HepG2 (cell line): Measurements from ENCODE around the gene C9orf40. TPM values are rescaled to one million over a fixed set of nuclear protein-coding genes. Genes with fewer than 3 reads are reported as not detected.
A peak's percentile ranks its signal among the peaks of the same experiment; 100 is the strongest.

Source experiments
- AKAP8 ChIP-seq: sonication (generic); formaldehyde crosslinking; IDR thresholded peaks from 2 replicates; pipeline ENCODE4 v1.5.1; 2020; ENCODE audit warnings: mild to moderate bottlenecking, missing genetic modification reagents
- BCL6 ChIP-seq: IDR thresholded peaks from 2 replicates; pipeline ENCODE4 v1.6.1; 2016; ENCODE audit warnings: missing genetic modification reagents, missing compliant biosample characterization
- BRD4 ChIP-seq: sonication (generic); formaldehyde crosslinking; IDR thresholded peaks from 2 replicates; pipeline ENCODE4 v1.4.0; 2020; ENCODE audit warnings: missing genetic modification reagents
- KLF9 ChIP-seq: IDR thresholded peaks from 2 replicates; pipeline ENCODE4 v1.6.1; 2016; ENCODE audit warnings: low read depth
- MTF2 ChIP-seq: sonication (generic); formaldehyde crosslinking; IDR thresholded peaks from 2 replicates; pipeline ENCODE4 v1.5.0; 2020; ENCODE audit warnings: missing genetic modification reagents, borderline replicate concordance
- POGZ ChIP-seq: sonication (generic); formaldehyde crosslinking; IDR thresholded peaks from 2 replicates; pipeline ENCODE4 v1.4.0; 2020; ENCODE audit warnings: mild to moderate bottlenecking, missing genetic modification reagents
- RORA ChIP-seq: sonication (generic); formaldehyde crosslinking; IDR thresholded peaks from 2 replicates; pipeline ENCODE4 v1.5.0; 2020; ENCODE audit warnings: mild to moderate bottlenecking, missing genetic modification reagents, moderate library complexity
- SIX4 ChIP-seq: sonication (generic); formaldehyde crosslinking; IDR thresholded peaks from 2 replicates; pipeline ENCODE4 v1.4.0; 2020; ENCODE audit warnings: missing genetic modification reagents
- XRCC5 ChIP-seq: fragments of 200-400 bp; formaldehyde crosslinking; optimal IDR thresholded peaks from 2 replicates; pipeline ENCODE3; 2017; ENCODE audit warnings: mild to moderate bottlenecking, low read length
- ZBTB21 ChIP-seq: sonication (generic); formaldehyde crosslinking; IDR thresholded peaks from 2 replicates; pipeline ENCODE4 v1.4.0; 2020; ENCODE audit warnings: missing genetic modification reagents
- ZNF572 ChIP-seq: sonication (generic); formaldehyde crosslinking; IDR thresholded peaks from 2 replicates; pipeline ENCODE4 v1.5.1; 2020; ENCODE audit warnings: mild to moderate bottlenecking, missing genetic modification reagents
- ZNF773 ChIP-seq: sonication (generic); formaldehyde crosslinking; IDR thresholded peaks from 2 replicates; pipeline ENCODE4 v1.4.0; 2020; ENCODE audit warnings: missing genetic modification reagents, borderline replicate concordance
- ZNF850 ChIP-seq: sonication (generic); formaldehyde crosslinking; conservative IDR thresholded peaks from 2 replicates; pipeline ENCODE4 v1.9.0; 2021; ENCODE audit warnings: mild to moderate bottlenecking, missing genetic modification reagents
- polyA plus RNA-seq, 8 experiments: library from polyadenylated mRNA; depleted of rRNA in 3 of 8; stranded (reverse) in 7 of 8; unstranded in 1 of 8; fragments of >200 nt; fragmentation: Illumina TruSeq in 4 of 8; extraction: Trizol in 4 of 8; gene quantifications; 2 replicates each; pipeline versions ENCODE4 v1.2.1 to v1.2.3, GENCODE V29; 2011 to 2016; ENCODE audit warnings: low read depth in 4 of 8, missing spikeins in 1 of 8, mixed read lengths in 1 of 8; ENCODE audit not compliant: insufficient read depth in 1 of 8
- total RNA-seq, 5 experiments: library from RNA; depleted of rRNA; stranded (reverse); fragments of >200 nt; fragmentation: Illumina TruSeq; extraction: Trizol; gene quantifications; 2 replicates each; pipeline ENCODE4 v1.2.3, GENCODE V29; 2016; ENCODE audit warnings: low read depth in 1 of 5
- TF ChIP-seq, protein P1 (sequence below): sonication (generic); formaldehyde crosslinking; conservative IDR thresholded peaks from 2 replicates; pipeline ENCODE4 v1.4.0; 2020; ENCODE audit warnings: missing genetic modification reagents
- TF ChIP-seq, protein P2 (sequence below): sonication (generic); formaldehyde crosslinking; conservative IDR thresholded peaks from 2 replicates; pipeline ENCODE4 v1.4.0; 2020; ENCODE audit warnings: mild to moderate bottlenecking, missing genetic modification reagents, moderate library complexity
- TF ChIP-seq, protein P3 (sequence below), 2 experiments: sonication (generic) in 1 of 2; formaldehyde crosslinking in 1 of 2; IDR thresholded peaks; 2 replicates each; pipeline versions ENCODE4 v1.6.1 to v1.9.0; 2014 to 2022; ENCODE audit warnings: antibody characterized with exemption in 1 of 2, borderline replicate concordance in 1 of 2, inconsistent platforms in 1 of 2, low read depth in 1 of 2, missing genetic modification reagents in 1 of 2
- TF ChIP-seq, protein P4 (sequence below): sonication (generic); formaldehyde crosslinking; IDR thresholded peaks from 2 replicates; pipeline ENCODE4 v1.4.0; 2020; ENCODE audit warnings: missing genetic modification reagents

Gene C9orf40
- total and polyA plus RNA-seq, 2 of the 13 experiments (the other 11 are each of a cell fraction or from before 2014, with no cell fraction given): 3.0 to 13.5 TPM

DNA sequence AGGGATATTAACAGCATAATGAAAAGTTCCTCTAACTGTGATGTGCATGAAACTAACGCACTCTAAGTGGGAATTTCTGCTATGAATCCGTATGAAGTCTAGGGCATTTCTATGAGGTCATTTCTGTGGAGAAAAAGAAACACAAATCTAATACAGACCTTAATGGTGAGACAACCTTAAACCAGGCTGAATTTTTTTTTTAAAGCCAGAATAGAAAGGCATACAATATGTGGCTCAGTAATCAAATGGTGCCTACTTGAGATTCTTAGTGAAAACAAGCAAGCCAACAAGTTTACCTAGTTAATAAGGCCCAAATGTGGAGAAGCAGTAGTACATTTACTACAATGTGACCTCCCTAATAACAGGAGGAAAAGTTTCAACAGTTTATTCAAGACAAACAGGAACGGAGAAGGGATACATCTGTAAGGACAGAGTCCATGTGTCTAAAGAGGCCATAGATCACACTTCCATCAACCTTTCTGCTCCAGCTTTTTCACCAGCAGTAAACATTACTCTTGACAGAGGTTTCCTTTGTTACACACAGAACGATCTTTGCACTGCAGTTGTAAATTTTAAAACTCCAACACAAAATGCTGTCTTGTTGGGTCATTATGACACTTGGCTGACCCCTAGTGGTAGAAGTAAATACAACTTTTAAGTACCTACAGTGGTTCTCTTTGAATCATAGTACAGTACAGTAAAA is 49.2 kb upstream of the C9orf40 start (continued):
- TF ChIP-seq, protein P1, sequence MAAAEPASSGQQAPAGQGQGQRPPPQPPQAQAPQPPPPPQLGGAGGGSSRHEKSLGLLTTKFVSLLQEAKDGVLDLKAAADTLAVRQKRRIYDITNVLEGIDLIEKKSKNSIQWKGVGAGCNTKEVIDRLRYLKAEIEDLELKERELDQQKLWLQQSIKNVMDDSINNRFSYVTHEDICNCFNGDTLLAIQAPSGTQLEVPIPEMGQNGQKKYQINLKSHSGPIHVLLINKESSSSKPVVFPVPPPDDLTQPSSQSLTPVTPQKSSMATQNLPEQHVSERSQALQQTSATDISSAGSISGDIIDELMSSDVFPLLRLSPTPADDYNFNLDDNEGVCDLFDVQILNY (CRISPR knock-in tag): no peak
- TF ChIP-seq RORA (CRISPR knock-in tag): no peak
- TF ChIP-seq, protein P2, sequence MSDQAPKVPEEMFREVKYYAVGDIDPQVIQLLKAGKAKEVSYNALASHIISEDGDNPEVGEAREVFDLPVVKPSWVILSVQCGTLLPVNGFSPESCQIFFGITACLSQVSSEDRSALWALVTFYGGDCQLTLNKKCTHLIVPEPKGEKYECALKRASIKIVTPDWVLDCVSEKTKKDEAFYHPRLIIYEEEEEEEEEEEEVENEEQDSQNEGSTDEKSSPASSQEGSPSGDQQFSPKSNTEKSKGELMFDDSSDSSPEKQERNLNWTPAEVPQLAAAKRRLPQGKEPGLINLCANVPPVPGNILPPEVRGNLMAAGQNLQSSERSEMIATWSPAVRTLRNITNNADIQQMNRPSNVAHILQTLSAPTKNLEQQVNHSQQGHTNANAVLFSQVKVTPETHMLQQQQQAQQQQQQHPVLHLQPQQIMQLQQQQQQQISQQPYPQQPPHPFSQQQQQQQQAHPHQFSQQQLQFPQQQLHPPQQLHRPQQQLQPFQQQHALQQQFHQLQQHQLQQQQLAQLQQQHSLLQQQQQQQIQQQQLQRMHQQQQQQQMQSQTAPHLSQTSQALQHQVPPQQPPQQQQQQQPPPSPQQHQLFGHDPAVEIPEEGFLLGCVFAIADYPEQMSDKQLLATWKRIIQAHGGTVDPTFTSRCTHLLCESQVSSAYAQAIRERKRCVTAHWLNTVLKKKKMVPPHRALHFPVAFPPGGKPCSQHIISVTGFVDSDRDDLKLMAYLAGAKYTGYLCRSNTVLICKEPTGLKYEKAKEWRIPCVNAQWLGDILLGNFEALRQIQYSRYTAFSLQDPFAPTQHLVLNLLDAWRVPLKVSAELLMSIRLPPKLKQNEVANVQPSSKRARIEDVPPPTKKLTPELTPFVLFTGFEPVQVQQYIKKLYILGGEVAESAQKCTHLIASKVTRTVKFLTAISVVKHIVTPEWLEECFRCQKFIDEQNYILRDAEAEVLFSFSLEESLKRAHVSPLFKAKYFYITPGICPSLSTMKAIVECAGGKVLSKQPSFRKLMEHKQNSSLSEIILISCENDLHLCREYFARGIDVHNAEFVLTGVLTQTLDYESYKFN (CRISPR knock-in tag): peak; percentile 99
- TF ChIP-seq ZNF572: no peak
- TF ChIP-seq AKAP8 (CRISPR knock-in tag): no peak
- no peak for TF ChIP-seq ZNF850
- TF ChIP-seq BRD4 (CRISPR knock-in tag): no peak
- TF ChIP-seq BCL6: peak; percentile 52; the same call in 1 of the 2 replicates
- TF ChIP-seq ZNF773 (CRISPR knock-in tag): no peak
- TF ChIP-seq KLF9 (CRISPR knock-in tag): peak; percentile 74; the same call in 1 of the 2 replicates
- TF ChIP-seq MTF2 (CRISPR knock-in tag): no peak
- TF ChIP-seq ZBTB21 (CRISPR knock-in tag): no peak; the same call in 1 of the 2 replicates
- TF ChIP-seq, protein P3, sequence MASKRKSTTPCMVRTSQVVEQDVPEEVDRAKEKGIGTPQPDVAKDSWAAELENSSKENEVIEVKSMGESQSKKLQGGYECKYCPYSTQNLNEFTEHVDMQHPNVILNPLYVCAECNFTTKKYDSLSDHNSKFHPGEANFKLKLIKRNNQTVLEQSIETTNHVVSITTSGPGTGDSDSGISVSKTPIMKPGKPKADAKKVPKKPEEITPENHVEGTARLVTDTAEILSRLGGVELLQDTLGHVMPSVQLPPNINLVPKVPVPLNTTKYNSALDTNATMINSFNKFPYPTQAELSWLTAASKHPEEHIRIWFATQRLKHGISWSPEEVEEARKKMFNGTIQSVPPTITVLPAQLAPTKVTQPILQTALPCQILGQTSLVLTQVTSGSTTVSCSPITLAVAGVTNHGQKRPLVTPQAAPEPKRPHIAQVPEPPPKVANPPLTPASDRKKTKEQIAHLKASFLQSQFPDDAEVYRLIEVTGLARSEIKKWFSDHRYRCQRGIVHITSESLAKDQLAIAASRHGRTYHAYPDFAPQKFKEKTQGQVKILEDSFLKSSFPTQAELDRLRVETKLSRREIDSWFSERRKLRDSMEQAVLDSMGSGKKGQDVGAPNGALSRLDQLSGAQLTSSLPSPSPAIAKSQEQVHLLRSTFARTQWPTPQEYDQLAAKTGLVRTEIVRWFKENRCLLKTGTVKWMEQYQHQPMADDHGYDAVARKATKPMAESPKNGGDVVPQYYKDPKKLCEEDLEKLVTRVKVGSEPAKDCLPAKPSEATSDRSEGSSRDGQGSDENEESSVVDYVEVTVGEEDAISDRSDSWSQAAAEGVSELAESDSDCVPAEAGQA (IDR thresholded peaks at IDR 0.05; ENCODE audit: low read depth): peak; percentile 41; the same call in 1 of the 2 replicates
- TF ChIP-seq, protein P3 (CRISPR knock-in tag; IDR thresholded peaks at IDR 0.05; ENCODE audit: borderline replicate concordance): no peak
- 0 out of 2 replicates have a peak, but pooled peaks have one; percentile 9 for TF ChIP-seq SIX4
- TF ChIP-seq POGZ: peak; percentile 86
- TF ChIP-seq XRCC5: no peak
- TF ChIP-seq, protein P4, sequence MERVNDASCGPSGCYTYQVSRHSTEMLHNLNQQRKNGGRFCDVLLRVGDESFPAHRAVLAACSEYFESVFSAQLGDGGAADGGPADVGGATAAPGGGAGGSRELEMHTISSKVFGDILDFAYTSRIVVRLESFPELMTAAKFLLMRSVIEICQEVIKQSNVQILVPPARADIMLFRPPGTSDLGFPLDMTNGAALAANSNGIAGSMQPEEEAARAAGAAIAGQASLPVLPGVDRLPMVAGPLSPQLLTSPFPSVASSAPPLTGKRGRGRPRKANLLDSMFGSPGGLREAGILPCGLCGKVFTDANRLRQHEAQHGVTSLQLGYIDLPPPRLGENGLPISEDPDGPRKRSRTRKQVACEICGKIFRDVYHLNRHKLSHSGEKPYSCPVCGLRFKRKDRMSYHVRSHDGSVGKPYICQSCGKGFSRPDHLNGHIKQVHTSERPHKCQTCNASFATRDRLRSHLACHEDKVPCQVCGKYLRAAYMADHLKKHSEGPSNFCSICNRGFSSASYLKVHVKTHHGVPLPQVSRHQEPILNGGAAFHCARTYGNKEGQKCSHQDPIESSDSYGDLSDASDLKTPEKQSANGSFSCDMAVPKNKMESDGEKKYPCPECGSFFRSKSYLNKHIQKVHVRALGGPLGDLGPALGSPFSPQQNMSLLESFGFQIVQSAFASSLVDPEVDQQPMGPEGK (CRISPR knock-in tag): 0 out of 2 replicates have a peak, but pooled peaks have one; percentile 39
